Measurements from ENCODE around the gene CRYBG1.

CRYBG1 gene

DNA sequence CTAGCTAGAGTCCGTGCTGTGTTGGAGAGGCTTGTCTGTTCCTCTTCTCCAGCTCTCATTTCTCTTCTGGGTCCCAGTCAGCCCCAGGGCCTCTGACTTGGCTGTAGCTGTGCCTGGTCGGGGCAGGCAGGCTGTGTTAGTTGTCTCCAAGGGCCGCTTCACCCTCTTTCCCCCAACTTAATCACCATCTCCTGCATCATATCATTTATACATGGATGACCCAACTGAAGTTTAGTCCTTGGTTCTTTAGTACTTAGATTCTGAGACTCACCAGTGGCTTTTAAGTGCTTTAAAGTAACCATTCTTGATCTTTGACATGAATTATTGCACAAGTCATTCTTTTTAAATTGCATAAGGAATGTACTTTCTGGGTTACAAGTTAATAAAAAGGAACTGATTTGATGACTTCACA lies 141.4 kb downstream of the CRYBG1 start:
- no peak overlapping the region for H3K4me3 ChIP-seq (ENCODE audit: low read depth, low read length)
- TF ChIP-seq, protein P1, sequence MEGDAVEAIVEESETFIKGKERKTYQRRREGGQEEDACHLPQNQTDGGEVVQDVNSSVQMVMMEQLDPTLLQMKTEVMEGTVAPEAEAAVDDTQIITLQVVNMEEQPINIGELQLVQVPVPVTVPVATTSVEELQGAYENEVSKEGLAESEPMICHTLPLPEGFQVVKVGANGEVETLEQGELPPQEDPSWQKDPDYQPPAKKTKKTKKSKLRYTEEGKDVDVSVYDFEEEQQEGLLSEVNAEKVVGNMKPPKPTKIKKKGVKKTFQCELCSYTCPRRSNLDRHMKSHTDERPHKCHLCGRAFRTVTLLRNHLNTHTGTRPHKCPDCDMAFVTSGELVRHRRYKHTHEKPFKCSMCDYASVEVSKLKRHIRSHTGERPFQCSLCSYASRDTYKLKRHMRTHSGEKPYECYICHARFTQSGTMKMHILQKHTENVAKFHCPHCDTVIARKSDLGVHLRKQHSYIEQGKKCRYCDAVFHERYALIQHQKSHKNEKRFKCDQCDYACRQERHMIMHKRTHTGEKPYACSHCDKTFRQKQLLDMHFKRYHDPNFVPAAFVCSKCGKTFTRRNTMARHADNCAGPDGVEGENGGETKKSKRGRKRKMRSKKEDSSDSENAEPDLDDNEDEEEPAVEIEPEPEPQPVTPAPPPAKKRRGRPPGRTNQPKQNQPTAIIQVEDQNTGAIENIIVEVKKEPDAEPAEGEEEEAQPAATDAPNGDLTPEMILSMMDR (IDR thresholded peaks at IDR 0.05; ENCODE audit: low read depth, low read length): no peak

DNA sequence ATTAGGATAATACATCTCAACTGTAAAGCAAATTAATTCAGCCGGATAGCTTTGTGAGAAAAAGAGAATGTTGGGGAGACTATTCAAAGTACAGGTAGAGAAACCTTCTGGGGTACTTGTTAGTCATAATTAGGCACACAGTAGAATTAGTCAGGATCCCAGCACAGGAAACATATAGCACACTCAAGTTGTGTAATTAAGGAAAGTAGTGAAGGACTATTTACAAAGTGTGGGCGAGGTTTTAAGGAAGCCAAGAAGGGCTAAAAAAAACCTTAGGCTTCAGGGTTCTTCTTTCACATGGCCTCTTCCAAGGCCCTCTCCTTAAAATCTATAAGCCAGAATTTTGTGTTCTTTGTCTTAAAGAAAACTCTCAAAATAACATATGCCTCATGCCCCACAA lies 142.0 kb downstream of the CRYBG1 start:
- TF ChIP-seq, protein P1 (IDR thresholded peaks at IDR 0.05; ENCODE audit: low read depth, low read length): no peak
- H3K4me3 ChIP-seq (ENCODE audit: low read depth, low read length): no peak overlapping the region

DNA sequence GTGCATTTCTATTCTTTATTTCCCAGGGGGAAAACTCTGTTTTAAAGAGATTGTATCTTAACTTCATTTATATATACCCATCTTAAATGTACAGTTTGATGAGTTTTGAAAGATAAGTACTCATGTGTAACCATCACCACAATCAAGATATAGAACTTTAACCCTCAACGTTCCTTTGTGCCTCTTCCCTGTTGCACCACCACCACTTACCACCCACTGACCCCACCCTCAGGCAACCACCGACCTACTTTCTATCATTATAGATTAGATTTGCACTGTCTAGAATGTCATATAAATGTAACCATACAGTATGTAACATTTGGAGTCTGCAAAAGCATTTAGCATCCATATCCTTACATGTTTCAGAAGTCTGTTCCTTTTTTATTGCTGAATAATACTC lies 147.8 kb downstream of the CRYBG1 start:
- TF ChIP-seq, protein P1 (IDR thresholded peaks at IDR 0.05; ENCODE audit: low read depth, low read length): no peak
- no peak overlapping the region for H3K4me3 ChIP-seq (ENCODE audit: low read depth, low read length)

DNA sequence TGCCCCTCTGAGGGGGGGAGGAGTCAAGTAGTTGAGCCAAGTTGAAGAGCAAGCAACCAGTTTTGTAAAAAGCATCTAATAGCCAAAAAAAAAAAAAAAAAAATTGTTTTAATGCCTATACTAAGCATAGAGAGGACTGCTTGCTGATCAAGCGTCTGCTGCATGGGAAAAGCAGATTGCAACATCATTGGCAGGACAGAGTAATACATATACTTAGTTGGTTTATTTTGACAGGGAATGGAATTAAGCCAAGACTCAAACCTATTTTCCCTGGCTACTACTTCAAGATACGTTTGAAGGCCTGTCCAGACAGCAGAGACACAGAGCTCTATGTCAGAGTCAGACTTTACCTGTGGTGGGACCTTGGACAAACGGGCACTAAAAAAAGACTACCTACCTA lies 148.3 kb downstream of the CRYBG1 start:
- H3K4me3 ChIP-seq (ENCODE audit: low read depth, low read length): no peak overlapping the region
- TF ChIP-seq, protein P1 (IDR thresholded peaks at IDR 0.05; ENCODE audit: low read depth, low read length): no peak

DNA sequence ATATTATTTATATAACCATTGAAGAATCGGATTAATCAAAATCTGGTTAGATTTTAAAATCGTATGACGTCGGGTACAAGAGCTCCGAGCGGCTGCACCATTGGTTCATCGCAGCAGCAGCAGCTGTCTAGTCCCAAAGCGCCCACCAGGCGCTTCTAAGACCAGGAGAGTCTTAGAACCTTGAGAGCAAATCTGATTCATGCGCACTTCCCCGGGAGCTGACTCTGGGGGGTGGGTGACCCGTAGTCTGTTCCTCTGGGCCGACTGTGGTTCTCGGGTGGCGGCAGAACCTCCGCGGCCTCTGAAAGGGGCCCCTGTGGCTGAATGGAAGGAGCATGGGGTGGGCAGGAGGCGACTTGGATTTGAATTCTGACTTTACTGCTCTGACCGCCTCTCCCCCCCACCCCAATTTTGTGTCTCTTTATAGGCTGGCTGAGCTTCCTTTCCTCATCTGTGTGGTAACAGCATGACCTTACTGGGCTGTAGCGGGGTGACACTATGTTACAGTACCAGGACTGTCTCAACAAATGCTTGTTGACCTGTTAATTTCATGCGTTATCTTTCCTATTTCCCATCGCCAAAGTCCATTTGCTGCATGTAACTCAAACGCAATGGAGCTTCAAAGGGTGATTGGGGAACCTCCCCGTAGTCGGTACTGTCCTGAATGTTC lies 149.0 kb downstream of the CRYBG1 start:
- TF ChIP-seq, protein P1 (IDR thresholded peaks at IDR 0.05; ENCODE audit: low read depth, low read length): no peak
- H3K4me3 ChIP-seq (ENCODE audit: low read depth, low read length): peak overlapping the region; percentile 58

DNA sequence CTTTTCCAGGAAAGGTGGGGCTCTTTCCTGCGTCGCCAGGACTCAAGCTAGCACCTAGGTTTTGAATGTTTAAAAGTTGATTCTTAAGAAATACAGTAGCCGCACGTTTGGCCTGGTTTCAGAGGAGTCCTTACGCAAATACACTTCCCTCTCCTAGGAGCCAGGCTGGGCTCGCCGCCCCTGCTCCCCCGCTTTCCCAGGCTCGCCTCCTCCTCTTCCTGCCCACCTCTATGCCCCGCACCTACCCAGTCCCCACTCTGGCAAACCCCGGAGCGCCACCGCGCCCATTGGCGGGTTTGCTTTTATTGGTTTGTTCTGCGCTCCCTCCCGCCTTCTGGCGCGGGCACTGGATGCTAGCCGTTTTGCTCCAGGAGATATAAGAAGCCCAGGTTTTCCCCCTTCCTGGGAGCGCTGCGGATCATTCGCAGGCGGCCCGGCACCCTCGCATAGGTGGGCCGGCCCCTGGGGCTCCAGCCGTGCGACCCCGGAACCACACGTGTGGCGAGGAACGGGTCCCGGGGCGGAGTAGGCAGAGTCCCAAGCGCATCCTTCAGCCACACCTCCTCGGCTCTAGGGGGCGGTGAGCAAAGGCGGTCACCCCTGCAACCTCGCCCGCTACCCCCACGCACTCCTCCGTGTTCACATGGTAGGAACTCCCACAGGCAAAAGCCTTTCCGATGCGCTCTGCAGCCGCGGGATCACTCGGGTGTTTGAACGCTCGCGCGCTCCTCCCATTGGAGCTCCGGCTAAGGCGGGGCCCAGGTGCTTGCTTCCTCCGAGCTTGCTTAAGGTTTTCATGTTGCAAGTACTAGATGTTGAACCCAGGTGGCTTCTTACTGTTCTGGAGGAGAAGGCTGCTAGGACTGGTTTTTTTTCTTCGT lies 149.8 kb downstream of the CRYBG1 start:
- TF ChIP-seq, protein P1 (IDR thresholded peaks at IDR 0.05; ENCODE audit: low read depth, low read length): no peak
- peak overlapping the region; percentile 58 for H3K4me3 ChIP-seq (ENCODE audit: low read depth, low read length)

Data from WI38 (cell line).